Type B pancreatic cell (in vitro differentiated cells): ENCODE data around the gene C19orf85. TPM values are rescaled to one million over a fixed set of nuclear protein-coding genes. Genes with fewer than 3 reads are reported as not detected.
"Not testable (repeated sequence)": the region's sequence is repeated elsewhere in the genome, so short reads cannot be mapped to it uniquely, and the experiment has no call there.

Source experiments
- DNase-seq: peaks from one replicate; pipeline ENCODE4 v3.0.0; 2021; ENCODE audit warnings: mixed read lengths; ENCODE audit not compliant: unreplicated experiment; ENCODE audit errors: extremely low spot score
- H3K27ac Mint-ChIP-seq: 2 replicates; pipeline ENCODE4 v1.8.0; 2021; ENCODE audit warnings: mild to moderate bottlenecking, mixed read lengths
- H3K27me3 Mint-ChIP-seq: 2 replicates; pipeline ENCODE4 v1.8.0; 2021; ENCODE audit warnings: mixed read lengths
- H3K36me3 Mint-ChIP-seq: 2 replicates; pipeline ENCODE4 v1.8.0; 2021; ENCODE audit warnings: mixed read lengths
- H3K4me1 Mint-ChIP-seq: one replicate; pipeline ENCODE4 v1.8.0; 2021; ENCODE audit warnings: mixed read lengths; ENCODE audit not compliant: unreplicated experiment
- H3K4me3 Mint-ChIP-seq: 2 replicates; pipeline ENCODE4 v1.8.0; 2021; ENCODE audit warnings: mild to moderate bottlenecking, mixed read lengths
- H3K9me3 Mint-ChIP-seq: 2 replicates; pipeline ENCODE4 v1.8.0; 2021; ENCODE audit warnings: mixed read lengths
- CTCF ChIP-seq: fragments of 200-600 bp; sonication (generic); conservative IDR thresholded peaks from 2 replicates; pipeline ENCODE4 v1.5.0; 2021; ENCODE audit warnings: antibody characterized with exemption, mild to moderate bottlenecking
- total RNA-seq: library from RNA; stranded (reverse); gene quantifications from 2 replicates; pipeline ENCODE4 v1.2.1, GENCODE V29; 2021; ENCODE audit warnings: low replicate concordance

Gene C19orf85
- total RNA-seq, 1 donor from 2014 or later = not detected

- H3K4me3 Mint-ChIP-seq = no peak overlapping the region
- no peak overlapping the region for H3K27ac Mint-ChIP-seq
- H3K27me3 Mint-ChIP-seq = peaks cover 45% of the 10 kb centered on the region
- no peak for TF ChIP-seq CTCF
- H3K9me3 Mint-ChIP-seq = no peaks in the 10 kb centered on the region
- H3K36me3 Mint-ChIP-seq = no peaks in the 10 kb centered on the region
- peaks cover under 1% of the 10 kb centered on the region for H3K4me1 Mint-ChIP-seq
- no peak for DNase-seq
Measured at GRCh38 chr19:55423225-55424005, 41.1 kb downstream of the C19orf85 start.

GRCh38 chr19:55421281-55421680 lies 43.3 kb downstream of the C19orf85 start:
- not testable (repeated sequence) for DNase-seq, H3K36me3 Mint-ChIP-seq, H3K27ac Mint-ChIP-seq, H3K4me1 Mint-ChIP-seq, H3K9me3 Mint-ChIP-seq, H3K4me3 Mint-ChIP-seq
- H3K27me3 Mint-ChIP-seq = peaks cover 42% of the 10 kb centered on the region

GRCh38 chr19:55419624-55420236 lies 44.8 kb downstream of the C19orf85 start:
- TF ChIP-seq CTCF = no peak
- DNase-seq = no peak
- no peaks in the 10 kb centered on the region for H3K36me3 Mint-ChIP-seq

DNA sequence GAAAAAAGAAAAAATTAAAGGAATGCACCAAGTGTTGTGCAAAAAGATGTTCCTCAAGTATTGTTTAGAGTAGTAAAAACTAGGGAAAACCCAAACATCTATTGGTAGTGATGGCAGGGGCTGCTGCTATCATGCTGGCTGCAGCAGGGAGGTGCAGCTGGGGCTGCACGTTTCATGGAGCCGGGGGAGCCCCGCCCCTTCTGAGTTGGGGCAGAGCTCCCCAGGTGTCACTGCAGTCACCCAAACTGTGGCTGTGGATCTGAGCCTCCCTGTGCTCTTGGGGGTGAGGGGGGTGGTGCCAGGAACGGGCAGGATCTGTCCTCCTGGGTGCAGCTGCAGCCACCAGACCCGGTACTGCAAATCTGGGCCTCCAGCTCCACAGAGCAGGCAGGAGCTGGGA lies 45.4 kb downstream of the C19orf85 start:
- no peak for TF ChIP-seq CTCF
- Mint-ChIP-seq H3K4me1 (peaks cover 6% of the 10 kb centered on the region), H3K9me3 (no peaks in the 10 kb centered on the region), H3K27ac (no peak overlapping the region), H3K36me3 (no peaks in the 10 kb centered on the region), H3K4me3 (no peak overlapping the region), H3K27me3 (peaks cover 30% of the 10 kb centered on the region)
- DNase-seq = no peak

More at GRCh38 chr19:55419624-55420236, 44.8 kb downstream of the C19orf85 start:
- Mint-ChIP-seq H3K27me3 (peaks cover 32% of the 10 kb centered on the region), H3K27ac (no peak overlapping the region), H3K9me3 (no peaks in the 10 kb centered on the region), H3K4me1 (peaks cover 6% of the 10 kb centered on the region), H3K4me3 (no peak overlapping the region)

GRCh38 chr19:55418185-55418584 lies 46.4 kb downstream of the C19orf85 start:
- TF ChIP-seq CTCF = peak; percentile 83
- peak overlapping the region; percentile 45 for H3K4me3 Mint-ChIP-seq
- H3K27me3 Mint-ChIP-seq = peaks cover 23% of the 10 kb centered on the region
- no peaks in the 10 kb centered on the region for H3K9me3 Mint-ChIP-seq
- no peak for DNase-seq
- H3K27ac Mint-ChIP-seq = peak overlapping the region; percentile 25
- peaks cover 6% of the 10 kb centered on the region for H3K4me1 Mint-ChIP-seq
- H3K36me3 Mint-ChIP-seq = no peaks in the 10 kb centered on the region

Other genes with a start within 250 kb of the C19orf85 start
- gene TMEM86B, start 236.0 kb downstream of the C19orf85 start, total RNA-seq = 14.4 and 19.0 TPM in 2 replicates
- 71.5 and 72.3 TPM in 2 replicates for gene PPP6R1, start 205.7 kb downstream of the C19orf85 start, total RNA-seq
- 37.8 and 50.7 TPM in 2 replicates for gene HSPBP1, start 184.6 kb downstream of the C19orf85 start, total RNA-seq
- 9.8 and 32.3 TPM in 2 replicates for gene BRSK1, start 180.8 kb downstream of the C19orf85 start, total RNA-seq
- 1.2 and 1.6 TPM in 2 replicates for gene TMEM150B, start 139.4 kb downstream of the C19orf85 start, total RNA-seq
- 26.9 and 32.9 TPM in 2 replicates for gene KMT5C, start 124.9 kb downstream of the C19orf85 start, total RNA-seq
- gene COX6B2, start 110.0 kb downstream of the C19orf85 start, total RNA-seq = 0.33 and 0.87 TPM in 2 replicates
- not detected in 2 replicates for gene GARIN5B, start 101.5 kb downstream of the C19orf85 start, total RNA-seq
- 0.46 and 0.48 TPM in 2 replicates for gene IL11, start 94.3 kb downstream of the C19orf85 start, total RNA-seq
- gene TMEM190, start 87.9 kb downstream of the C19orf85 start, total RNA-seq = 2.6 and 2.8 TPM in 2 replicates
- 8.1 and 14.0 TPM in 2 replicates for gene TMEM238, start 80.5 kb downstream of the C19orf85 start, total RNA-seq
- 1,799 and 2,072 TPM in 2 replicates for gene RPL28, start 78.8 kb downstream of the C19orf85 start, total RNA-seq
- 40.7 and 91.3 TPM in 2 replicates for gene UBE2S, start 57.0 kb downstream of the C19orf85 start, total RNA-seq
- 0.05 and 0.22 TPM in 2 replicates for gene SHISA7, start 21.5 kb downstream of the C19orf85 start, total RNA-seq
- gene ISOC2, start 3.1 kb downstream of the C19orf85 start, total RNA-seq = 44.2 and 47.5 TPM in 2 replicates
- gene ZNF628, start 11.9 kb upstream of the C19orf85 start, total RNA-seq = 10.3 and 13.2 TPM in 2 replicates
- 46.5 and 64.3 TPM in 2 replicates for gene NAT14, start 20.4 kb upstream of the C19orf85 start, total RNA-seq
- 0.83 and 1.5 TPM in 2 replicates for gene SSC5D, start 23.7 kb upstream of the C19orf85 start, total RNA-seq
- 0.75 TPM in 1 of 2 replicates, not detected in the other for gene SBK2, start 72.4 kb upstream of the C19orf85 start, total RNA-seq
- gene SBK3, start 80.8 kb upstream of the C19orf85 start, total RNA-seq = 0.24 and 0.36 TPM in 2 replicates
- 21.1 and 23.9 TPM in 2 replicates for gene ZNF579, start 116.1 kb upstream of the C19orf85 start, total RNA-seq
- gene FIZ1, start 134.8 kb upstream of the C19orf85 start, total RNA-seq = 18.4 and 22.4 TPM in 2 replicates
- gene ZNF524, start 135.5 kb upstream of the C19orf85 start, total RNA-seq = 13.6 and 23.9 TPM in 2 replicates
- gene ZNF865, start 140.9 kb upstream of the C19orf85 start, total RNA-seq = 14.6 and 16.2 TPM in 2 replicates
- 9.4 and 9.6 TPM in 2 replicates for gene ZNF784, start 159.8 kb upstream of the C19orf85 start, total RNA-seq
- 28.5 and 37.4 TPM in 2 replicates for gene ZNF580, start 176.3 kb upstream of the C19orf85 start, total RNA-seq
- gene ZNF581, start 178.9 kb upstream of the C19orf85 start, total RNA-seq = 41.3 and 43.1 TPM in 2 replicates
- 16.1 and 18.1 TPM in 2 replicates for gene CCDC106, start 183.5 kb upstream of the C19orf85 start, total RNA-seq
- gene U2AF2, start 190.3 kb upstream of the C19orf85 start, total RNA-seq = 170 and 232 TPM in 2 replicates
- 121 and 127 TPM in 2 replicates for gene EPN1, start 210.5 kb upstream of the C19orf85 start, total RNA-seq